Kidney capillary endothelial cell (primary cell): ENCODE data around the gene DAPK2.

Experiments used
- DNase-seq: peaks from one replicate; pipeline ENCODE4 v3.0.0-alpha.2; 2018; ENCODE audit warnings: low spot score

Gene DAPK2

DNA sequence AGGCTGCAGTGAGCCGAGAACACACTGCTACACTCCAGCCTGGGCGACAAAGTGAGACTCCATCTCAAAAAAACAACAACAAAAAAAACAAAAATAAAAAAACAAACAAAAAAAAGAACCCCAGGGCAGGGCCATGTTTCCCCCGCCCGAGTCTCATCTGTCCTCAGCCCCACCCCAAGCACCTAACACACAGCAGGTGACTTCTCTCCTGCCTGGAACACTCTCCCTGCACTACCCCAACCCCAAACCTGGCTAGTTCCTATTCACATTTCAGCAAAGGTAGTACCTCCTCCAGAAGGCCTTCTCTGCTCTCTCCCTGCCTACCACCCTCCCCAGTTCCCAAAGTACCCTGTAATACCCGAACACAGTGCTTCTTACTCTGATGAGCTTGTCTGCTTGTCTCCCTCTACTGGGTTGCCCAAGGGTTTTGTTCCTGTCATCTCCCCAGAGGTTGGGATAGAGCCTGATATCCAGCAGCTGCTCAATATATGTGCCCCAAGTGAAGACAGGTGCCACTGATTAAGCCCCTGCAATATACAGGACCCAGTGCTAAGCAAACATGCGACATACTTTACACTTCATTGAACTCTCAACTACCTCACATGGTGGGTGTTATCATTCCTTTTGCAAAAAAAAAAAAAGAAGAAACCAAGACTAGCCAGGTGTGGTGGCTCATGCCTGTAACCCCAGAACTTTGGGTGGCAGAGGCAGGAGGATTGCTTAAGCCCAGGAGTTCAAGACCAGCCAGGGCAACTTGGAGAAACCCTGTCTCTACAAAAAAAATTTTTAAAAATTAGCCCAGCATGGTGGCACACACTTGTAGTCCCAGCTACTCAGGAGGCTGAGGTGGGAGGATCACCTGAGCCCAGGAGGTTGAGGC lies 103.6 kb downstream of the DAPK2 start:
- DNase-seq: no peak

DNA sequence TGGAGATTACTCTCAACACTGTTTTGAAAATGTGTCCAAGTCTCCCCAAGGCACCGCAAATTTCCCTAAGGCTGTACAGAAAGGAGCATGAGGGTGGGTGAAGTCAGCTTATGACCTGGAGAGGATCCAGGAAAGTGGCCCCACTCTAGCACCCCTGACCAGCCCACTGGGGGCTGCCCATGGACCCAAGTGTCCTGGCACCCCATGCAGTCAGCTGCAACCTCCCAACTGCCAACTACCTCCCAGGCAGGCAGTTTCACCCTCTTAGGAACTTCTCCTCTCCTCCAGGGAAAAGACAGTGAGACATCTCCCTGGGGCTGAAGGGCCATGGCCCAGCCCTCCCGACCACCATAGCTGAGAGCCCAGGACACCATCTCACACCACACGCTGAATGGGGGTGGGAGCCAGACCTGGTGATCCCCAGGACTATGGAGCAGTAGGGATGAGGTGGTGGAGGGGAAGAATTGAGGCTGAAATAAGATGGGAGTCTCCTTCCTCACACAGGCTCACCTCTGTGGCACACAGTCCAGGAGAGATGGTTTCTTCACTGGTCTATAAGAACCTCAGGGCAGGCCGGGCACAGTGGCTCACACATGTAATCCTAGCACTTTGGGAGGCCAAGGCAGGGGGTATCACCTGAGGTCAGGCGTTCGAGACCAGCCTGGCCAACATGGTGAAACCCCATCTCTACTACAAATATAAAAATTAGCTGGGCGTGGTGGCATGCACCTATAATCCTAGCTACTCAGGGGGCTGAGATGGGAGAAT lies 104.4 kb downstream of the DAPK2 start:
- no peak for DNase-seq

DNA sequence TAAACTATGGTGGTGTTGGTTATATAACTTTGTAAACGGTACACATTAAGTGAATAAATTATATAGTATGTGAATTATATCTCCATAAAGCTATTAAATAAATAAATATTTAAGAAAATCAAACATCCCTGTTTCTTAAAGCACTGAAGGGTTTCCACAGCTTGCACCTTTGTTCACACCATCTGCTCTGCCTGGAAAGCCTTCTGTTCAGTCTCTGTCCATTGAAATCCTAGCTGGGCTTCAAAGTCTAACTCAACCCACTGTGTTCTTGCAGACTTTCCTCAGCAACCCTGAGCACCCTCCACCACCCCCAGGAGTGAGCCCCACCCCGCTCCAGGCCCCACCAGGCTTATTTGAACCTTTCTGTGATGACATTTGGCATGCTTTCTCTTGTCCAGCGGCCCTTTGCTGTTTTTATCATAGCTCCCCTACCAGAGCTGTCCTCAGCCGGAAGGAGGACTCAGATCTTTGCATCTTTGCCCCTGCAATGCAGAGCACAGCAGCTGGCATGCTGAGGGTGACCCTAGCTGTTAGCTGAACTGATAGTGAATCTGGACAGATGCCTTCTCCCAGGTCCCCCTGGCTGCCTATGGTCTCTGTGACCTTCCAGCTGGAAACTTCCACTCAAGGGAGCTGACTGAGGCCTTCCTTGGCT lies 105.2 kb downstream of the DAPK2 start:
- DNase-seq: no peak

DNA sequence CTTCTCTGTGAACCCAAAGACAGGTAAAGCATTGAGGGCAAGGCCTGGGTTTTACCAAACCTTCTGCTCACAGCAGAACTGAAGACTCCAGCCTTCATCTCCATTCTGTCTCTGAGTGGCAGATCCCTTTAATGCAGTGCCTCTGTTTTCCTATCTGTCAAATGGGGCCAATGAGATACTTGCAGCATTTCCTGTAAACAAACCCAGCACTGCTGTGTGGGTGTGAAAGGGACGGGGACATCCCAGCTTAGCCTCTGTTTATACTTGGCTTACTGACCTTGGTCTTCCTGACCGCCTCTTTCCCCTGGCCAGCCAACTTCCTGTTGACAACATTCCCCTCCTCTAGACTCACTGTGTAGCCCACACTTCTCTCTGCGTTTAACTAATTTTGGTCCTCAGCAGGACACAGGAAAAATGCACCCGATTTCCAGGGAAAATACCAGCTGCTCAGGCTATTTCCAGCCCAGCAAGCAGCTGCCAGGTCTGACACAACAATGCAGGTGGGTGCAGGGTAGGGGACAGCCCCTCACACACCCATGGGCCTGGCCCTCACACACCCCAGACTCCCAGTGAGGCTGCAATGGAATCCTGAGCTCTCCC lies 106.7 kb downstream of the DAPK2 start:
- peak; percentile 89 for DNase-seq

DNA sequence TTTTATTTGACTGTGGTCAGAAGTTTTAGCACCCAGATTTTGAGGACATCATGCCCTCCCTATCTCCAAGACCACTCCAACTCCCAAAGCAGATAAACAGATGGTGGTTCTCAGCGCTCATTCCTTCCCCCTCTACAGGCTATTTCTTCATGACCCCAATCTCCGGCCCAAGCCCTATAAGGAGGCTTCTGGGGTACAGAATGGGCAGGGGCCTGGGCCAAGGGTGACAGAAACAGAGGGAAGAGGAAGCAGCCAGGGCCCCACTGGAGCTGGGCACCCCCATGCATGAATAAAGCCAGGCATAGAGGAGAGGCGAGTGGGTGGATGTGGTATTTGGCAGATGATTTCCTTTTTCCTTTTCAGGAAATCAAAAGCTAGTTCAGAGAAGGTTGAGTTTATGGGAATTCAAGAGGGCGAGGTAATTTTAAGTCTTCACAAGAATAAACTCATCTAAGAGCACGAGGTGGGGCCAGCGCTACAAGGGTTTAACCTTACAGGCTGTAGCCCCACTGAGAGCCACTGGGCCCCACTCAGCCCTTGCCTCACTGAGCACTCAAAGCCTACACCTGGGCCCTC lies 107.7 kb downstream of the DAPK2 start:
- DNase-seq: no peak

DNA sequence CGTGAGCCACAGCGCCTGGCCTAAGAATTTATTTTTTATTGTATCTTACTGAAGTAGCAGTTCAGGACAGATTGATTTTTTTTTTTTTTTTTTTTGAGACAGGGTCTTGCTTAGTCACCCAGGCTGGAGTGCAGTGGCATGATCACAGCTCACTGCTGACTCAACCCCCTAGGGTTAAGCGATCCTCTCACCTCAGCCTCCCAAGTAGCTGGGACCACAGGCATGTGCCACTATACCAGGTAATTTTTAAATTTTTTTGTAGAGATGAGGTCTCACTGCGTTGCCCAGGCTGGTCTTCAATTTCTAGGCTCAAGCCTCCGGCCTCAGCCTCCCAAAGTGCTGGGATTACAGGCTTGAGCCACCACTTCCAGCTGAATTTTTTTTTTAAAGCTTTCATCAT lies 112.8 kb downstream of the DAPK2 start:
- DNase-seq: no peak

DNA sequence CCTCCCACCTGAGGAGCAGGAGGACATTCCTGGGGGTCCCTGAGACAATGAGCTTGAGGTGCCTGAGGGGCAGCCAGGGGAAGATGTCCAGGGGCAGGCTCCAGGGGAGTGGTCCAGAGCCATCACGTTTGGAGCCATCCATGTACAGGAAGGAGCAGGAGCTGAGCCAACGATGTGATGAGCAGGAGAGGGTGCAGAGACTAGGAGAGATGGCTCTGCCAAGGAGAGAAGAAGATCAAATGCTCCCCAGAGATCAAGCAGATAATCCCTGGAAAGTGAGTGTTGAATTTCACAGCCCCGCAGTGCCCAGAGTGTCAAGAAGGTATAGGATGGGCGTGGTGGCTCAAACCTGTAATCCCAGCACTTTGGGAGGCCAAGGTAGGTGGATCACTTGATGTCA lies 114.7 kb downstream of the DAPK2 start:
- DNase-seq: no peak

DNA sequence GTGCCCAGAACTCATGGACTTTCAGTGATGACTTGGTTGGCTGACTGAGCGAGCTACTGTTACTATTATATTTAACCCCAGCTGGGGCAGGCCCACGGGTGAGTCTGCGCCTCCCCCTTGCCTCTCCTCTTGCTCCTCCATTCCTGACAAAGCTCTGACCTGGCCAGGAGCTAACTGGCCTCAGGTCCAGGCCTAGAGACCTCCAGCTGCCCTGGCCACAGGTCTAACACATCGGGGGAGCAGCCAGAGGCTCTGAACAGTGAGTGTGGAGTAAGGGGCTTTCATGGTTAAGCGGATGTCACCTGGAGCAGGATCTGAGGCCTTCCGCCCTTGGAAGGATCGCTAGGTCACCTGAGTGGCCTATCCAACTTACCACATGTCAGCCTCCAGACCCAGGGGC lies 116.3 kb downstream of the DAPK2 start:
- DNase-seq: no peak

DNA sequence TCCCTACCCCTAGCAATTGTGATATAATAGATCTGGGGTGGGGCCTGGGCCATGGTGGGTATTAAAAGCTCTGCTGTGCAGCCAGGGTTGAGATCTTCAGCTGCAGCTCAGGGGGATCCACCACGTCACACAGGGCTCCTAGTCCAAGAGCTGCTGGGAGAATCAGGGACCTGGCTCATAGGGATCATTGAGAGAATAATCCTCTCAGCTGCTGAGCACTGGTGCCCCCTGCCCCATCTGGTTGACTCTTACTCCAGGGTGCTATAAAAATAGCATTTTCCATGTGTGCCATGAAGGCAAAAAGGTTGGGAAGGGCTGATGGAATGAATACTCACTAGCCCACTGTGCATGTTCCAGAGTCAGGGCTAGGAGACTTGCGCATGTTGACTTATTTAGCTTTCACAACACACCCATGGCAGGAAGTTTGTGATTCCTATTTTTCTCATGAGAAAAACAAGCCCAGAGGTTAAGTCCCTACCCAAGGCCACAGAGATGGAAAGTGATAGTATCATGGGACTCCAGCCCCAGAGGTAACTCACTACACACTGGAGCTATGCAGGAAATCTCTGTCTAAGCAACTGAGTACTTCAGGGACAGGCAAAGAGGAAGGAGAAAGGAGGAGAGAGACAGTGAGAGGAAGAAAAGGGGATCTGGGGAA lies 118.0 kb downstream of the DAPK2 start:
- no peak for DNase-seq

DNA sequence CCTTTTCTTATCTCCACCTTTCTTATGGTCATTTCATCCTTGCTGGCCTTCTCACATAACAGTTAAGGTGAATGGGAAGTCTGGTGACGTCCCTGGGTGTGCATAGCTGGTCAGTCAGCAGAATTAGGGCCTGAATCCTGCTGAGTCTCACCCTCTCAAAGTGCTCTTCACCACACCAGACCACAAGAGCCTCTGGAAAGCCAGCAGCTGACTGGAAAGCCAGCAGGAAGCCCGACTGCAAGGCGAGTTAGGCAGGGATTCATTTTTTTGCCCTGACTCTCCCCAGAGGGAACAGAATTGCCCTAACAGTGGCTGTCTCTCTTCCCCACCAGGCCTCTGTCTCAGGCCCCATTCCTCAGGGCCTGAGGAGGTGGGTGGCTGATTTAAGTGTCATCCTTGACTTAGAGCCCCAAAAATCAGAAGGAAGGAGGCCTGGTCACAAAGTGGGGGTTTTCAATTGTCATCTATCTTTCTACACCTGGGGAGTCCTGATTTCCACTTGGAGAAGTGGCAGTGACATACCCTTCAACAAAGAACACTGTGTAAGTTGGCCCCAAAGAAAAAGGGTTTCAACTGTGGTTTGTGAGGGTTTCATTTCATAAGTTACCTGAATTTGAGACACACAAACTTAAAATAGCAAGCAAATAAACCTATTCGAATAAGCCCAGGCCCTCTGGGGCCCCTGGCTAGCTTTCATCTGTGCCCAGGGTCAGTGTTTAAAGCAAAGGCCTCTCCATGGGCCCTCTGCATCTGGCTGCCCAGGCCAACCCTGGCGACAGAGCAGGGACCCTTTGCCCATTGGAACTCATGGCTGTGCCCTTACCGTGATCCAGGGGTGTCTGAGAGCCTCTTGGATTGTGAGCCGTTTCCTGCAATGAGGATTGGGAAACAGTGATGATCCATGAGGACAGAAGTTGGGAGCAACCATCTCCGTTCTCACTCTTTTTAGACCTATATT lies 122.0 kb downstream of the DAPK2 start:
- no peak for DNase-seq

DNA sequence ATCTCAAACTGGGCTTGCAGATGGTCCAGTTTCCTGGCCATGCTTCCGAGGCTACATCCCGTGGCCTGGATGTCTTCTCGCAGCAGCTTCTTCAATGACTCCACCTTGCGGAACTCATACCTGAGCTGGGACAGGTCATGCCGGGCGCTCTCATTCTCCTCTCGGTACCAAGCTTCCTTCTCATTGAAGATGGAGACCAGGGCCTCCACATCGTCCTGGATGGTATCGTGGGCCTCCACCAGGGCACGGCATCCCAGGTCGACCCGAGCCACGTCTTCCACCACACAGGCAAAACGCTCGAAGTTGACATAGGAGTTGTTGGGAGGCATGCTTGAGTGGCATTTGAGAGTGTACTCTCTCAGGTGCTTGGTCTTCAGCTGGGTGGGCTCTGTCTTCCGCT lies 123.4 kb downstream of the DAPK2 start:
- no peak for DNase-seq

DNA sequence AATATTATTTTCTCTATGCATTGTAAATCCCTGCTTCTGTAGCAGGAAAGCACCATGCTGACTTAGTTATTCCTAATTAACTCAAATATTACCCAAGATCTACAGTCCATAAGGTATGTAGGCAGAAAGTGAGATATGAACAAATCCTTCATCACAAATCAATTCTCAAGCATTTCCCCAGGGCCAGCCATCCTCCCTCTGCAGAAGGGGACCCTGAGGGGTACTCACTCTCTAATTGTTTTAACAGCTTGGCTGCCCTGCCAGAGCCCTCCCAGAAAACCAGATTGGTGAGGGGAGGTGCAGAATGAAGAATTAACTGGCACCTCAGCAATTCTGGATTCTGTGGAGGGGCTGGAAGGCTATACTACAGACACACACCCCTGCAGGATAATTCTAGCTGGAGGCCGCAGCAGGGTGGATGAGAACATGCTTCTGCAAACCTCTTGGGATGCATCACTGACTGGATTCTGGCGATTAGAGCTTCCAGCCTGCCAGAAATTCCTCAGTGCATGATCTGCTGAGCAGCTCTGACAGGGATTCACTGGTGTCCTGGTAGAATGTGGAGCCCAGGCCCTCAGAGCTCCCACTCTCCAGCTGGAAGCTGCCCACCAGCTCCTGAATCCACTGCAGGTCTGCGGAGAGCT lies 123.9 kb downstream of the DAPK2 start:
- DNase-seq: no peak

DNA sequence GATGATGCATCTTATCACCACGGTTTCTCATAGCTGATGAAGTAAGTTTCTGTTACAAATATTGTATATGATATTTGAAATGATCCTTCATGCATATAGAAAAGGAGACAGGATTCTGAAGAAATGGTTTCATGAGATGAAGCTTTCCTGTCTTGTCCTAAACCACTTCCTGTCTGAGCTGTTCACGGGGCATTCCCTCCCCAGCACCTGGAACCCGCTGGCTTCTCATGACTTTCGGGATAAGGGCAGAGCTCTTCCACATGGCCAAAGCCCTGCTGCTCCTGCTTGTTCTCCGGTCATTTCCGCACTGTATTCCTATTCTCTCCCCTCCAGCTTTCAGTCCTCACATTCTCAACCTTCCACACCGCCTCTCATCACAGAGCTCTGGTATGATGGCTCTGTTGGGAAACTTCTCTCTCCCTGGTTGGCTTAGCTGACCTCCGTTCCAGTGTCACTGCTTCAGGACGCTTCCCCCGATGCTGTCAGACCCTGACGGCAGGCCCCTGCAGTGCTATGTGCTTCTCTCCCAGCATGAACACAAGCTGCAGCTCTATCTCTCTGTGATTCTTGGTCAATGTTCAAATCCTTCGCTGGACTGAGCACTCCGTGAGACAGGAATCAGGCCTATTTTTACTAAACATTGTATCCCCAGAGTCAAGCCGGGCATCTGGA lies 125.6 kb downstream of the DAPK2 start:
- no peak for DNase-seq

DNA sequence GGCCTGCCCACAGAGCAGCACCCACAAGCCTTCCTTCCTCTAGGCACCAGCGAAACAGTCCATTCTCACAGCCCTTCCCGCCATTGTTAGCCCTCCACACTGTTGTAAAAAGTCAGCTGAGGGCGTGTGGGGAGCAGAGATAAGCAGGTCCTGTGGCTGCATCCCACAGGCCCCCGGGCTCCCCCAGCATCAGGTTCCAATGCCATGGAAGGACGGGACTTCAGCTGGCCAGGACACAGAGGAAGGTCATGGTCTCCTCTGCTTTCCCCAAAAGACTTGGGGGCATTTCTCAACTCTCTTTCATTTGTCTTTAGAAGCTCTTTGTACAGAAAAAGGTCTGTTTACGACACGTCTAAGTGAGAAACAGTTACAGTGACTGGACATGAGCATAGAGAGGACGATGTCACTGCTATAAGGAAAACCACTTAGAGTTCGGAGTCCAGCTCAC lies 127.4 kb downstream of the DAPK2 start:
- DNase-seq: no peak

DNA sequence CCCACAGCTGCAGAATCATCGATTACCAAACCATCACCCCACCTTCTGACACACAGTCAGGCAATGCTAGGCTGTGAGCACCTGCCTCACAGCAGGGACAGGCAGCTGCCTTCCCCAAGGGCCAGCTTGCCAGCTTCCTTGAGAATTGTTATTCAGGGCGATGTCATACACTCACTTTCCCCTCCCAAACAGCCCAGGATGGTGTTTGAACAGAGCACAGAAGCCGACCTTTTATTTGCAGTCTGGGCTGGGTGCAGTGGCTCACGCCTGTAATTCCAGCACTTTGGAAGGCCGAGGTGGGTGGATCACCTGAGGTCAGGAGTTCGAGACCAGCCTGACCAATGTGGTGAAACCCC lies 128.0 kb downstream of the DAPK2 start:
- DNase-seq: no peak

DNA sequence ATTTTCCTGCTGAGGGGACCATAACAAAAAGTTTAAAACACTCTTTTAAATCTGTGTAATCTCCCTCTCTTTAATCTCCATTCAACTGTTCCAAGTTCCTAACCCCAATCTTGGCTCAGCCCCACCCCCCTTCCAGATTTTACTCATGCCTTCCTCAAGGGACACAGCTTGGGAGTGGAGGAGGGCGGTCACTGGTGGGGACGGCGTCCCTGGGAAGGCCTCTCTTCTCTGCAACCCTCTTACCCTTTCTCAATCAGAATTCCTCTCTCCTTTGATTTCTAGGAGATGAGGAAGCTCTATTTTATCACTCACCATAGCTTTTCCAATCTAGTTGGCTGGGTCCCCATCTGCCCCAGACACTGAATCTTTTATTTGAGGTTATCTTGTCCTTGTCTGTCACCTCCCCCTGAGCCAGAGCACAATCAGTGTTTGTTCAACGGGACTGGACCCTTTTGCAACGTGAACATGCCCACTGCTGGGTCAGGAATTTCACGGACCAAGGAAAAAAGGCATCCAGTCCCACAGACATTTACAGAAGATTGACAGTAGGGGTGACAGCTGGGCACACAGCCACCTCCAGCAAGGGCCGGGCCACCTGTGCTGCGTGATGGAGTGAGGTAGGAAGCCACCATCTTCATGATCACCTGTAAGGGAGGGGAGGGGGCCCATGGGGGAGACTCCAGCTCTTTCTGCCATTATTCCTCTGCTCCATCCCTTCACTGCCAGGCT lies 128.5 kb downstream of the DAPK2 start:
- DNase-seq: no peak

DNA sequence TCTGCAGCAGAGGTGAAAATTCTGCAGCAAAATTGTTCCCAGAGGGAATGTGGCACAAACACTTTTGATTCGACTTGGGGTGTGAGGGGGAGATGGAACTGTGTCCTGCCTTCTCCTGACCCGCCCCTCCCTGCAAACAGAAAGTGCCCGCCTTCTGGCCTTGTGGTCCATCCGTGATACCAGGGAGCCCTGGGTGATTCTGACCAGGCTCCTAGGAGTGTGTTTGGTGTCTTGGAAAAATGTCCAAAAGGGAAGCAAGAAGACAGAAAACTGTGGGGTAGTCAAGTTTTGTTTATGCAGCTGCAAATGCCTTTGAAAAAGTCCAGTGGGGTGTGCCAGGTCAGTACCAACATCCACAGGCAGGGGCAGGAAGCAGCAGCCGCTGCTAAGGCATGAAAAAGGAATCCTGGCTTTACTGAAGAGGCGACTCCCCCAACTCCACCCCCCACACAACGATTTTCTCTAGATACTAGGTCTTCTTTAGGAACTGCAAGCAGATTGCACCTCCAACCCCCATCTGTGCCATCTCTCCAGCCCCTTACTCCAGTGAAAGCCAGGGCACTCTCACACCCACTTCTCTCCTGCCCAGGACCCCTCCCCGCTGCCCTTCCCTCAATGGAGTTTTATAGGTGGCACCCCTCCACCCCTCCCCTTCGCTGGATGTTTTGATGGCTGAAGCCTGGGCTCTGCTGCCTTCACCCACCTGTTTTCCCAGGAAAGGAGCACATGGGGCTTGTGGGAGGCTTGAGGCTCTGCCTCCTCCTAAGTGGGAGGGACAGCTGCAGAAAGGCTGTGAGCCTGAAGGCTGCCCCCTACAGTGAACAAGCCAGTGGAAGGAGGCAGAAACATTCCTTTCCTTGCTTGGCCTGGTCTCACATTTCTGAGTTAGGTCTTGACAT lies 130.2 kb downstream of the DAPK2 start:
- no peak for DNase-seq
